ENCODE data around the gene IFITM1.
"Not testable (repeated sequence)": the region's sequence is repeated elsewhere in the genome, so short reads cannot be mapped to it uniquely, and the experiment has no call there.

Gene IFITM1

GRCh38 chr11:299081-299891 lies 14.6 kb upstream of the IFITM1 start, which contains the start of gene IFITM5:
IFITM5 (minus strand) TSS chr11:299526; CDS start chr11:299490, 36 bp downstream.
- DNase-seq (ENCODE audit: insufficient read length, low spot score), result no peak
- FAIRE-seq, result no peak
- TF ChIP-seq POLR2A (IDR thresholded peaks at IDR 0.05; ENCODE audit: low read depth, low read length) (no peak), POLR2AphosphoS5 (IDR thresholded peaks at IDR 0.05; ENCODE audit: low read depth, low read length) (no peak), POU2F2 (IDR thresholded peaks at IDR 0.05; ENCODE audit: low read depth, low read length) (no peak), TAF1 (IDR thresholded peaks at IDR 0.05; ENCODE audit: low read depth, low read length) (no peak), SPI1 (IDR thresholded peaks at IDR 0.05; ENCODE audit: low read depth, low read length) (no peak), PAX5 (IDR thresholded peaks at IDR 0.05; ENCODE audit: insufficient read depth, low read length, severe bottlenecking) (no peak)

- DNase-seq (ENCODE audit: insufficient read length, low spot score), result no peak
- FAIRE-seq, result peak; percentile 9
- no peak for TF ChIP-seq SPI1 (IDR thresholded peaks at IDR 0.05; ENCODE audit: low read depth, low read length)
These were observed 13.7 kb upstream of the IFITM1 start for GRCh38 chr11:299951-300735.

- DNase-seq (ENCODE audit: insufficient read length, low spot score), result no peak
- TF ChIP-seq SPI1 (IDR thresholded peaks at IDR 0.05; ENCODE audit: low read depth, low read length) (peak; percentile 92), POLR2AphosphoS5 (IDR thresholded peaks at IDR 0.05; ENCODE audit: low read depth, low read length) (no peak)
- FAIRE-seq, result no peak
These were observed 10.5 kb upstream of the IFITM1 start for GRCh38 chr11:303363-303762.

- no peak for TF ChIP-seq POLR2AphosphoS5 (IDR thresholded peaks at IDR 0.05; ENCODE audit: low read depth, low read length)
- no peak for TF ChIP-seq SPI1 (IDR thresholded peaks at IDR 0.05; ENCODE audit: low read depth, low read length)
- no peak for TF ChIP-seq TAF1 (IDR thresholded peaks at IDR 0.05; ENCODE audit: low read depth, low read length)
- TF ChIP-seq POLR2A (IDR thresholded peaks at IDR 0.05; ENCODE audit: low read depth, low read length), result no peak
- TF ChIP-seq PAX5 (IDR thresholded peaks at IDR 0.05; ENCODE audit: insufficient read depth, low read length, severe bottlenecking), result no peak
- TF ChIP-seq POU2F2 (IDR thresholded peaks at IDR 0.05; ENCODE audit: low read depth, low read length), result no peak
- DNase-seq (ENCODE audit: insufficient read length, low spot score), result no peak
- FAIRE-seq, result no peak
These were observed 9.8 kb upstream of the IFITM1 start for GRCh38 chr11:304061-304506.

- FAIRE-seq, result no peak
- no peak for DNase-seq (ENCODE audit: insufficient read length, low spot score)
- TF ChIP-seq POLR2A (IDR thresholded peaks at IDR 0.05; ENCODE audit: low read depth, low read length) (no peak), POU2F2 (IDR thresholded peaks at IDR 0.05; ENCODE audit: low read depth, low read length) (no peak), SPI1 (IDR thresholded peaks at IDR 0.05; ENCODE audit: low read depth, low read length) (no peak), PAX5 (IDR thresholded peaks at IDR 0.05; ENCODE audit: insufficient read depth, low read length, severe bottlenecking) (no peak), POLR2AphosphoS5 (IDR thresholded peaks at IDR 0.05; ENCODE audit: low read depth, low read length) (no peak), TAF1 (IDR thresholded peaks at IDR 0.05; ENCODE audit: low read depth, low read length) (no peak)
These were observed 8.7 kb upstream of the IFITM1 start for GRCh38 chr11:304915-305843.

GRCh38 chr11:305844-306211 lies 8.0 kb upstream of the IFITM1 start:
- TF ChIP-seq PAX5 (IDR thresholded peaks at IDR 0.05; ENCODE audit: insufficient read depth, low read length, severe bottlenecking), result no peak
- no peak for TF ChIP-seq TAF1 (IDR thresholded peaks at IDR 0.05; ENCODE audit: low read depth, low read length)
- TF ChIP-seq POU2F2 (IDR thresholded peaks at IDR 0.05; ENCODE audit: low read depth, low read length), result no peak
- FAIRE-seq, result no peak
- DNase-seq (ENCODE audit: insufficient read length, low spot score), result no peak

- TF ChIP-seq POU2F2 (IDR thresholded peaks at IDR 0.05; ENCODE audit: low read depth, low read length) (no peak), POLR2AphosphoS5 (IDR thresholded peaks at IDR 0.05; ENCODE audit: low read depth, low read length) (no peak), POLR2A (IDR thresholded peaks at IDR 0.05; ENCODE audit: low read depth, low read length) (no peak), TAF1 (IDR thresholded peaks at IDR 0.05; ENCODE audit: low read depth, low read length) (no peak)
- FAIRE-seq, result no peak
- DNase-seq (ENCODE audit: insufficient read length, low spot score), result no peak
These were observed 7.0 kb upstream of the IFITM1 start for GRCh38 chr11:306645-307371.

- peak; percentile 38; the same call in 1 of the 2 replicates for TF ChIP-seq POLR2A (IDR thresholded peaks at IDR 0.05; ENCODE audit: low read depth, low read length)
- peak; percentile 94 for FAIRE-seq
- DNase-seq (ENCODE audit: insufficient read length, low spot score), result not testable (repeated sequence)
These were observed 5.8 kb upstream of the IFITM1 start, which contains the start of gene IFITM2 for GRCh38 chr11:307766-308708. IFITM2 (plus strand) TSS chr11:307816; CDS start chr11:308193, 377 bp downstream.

DNA sequence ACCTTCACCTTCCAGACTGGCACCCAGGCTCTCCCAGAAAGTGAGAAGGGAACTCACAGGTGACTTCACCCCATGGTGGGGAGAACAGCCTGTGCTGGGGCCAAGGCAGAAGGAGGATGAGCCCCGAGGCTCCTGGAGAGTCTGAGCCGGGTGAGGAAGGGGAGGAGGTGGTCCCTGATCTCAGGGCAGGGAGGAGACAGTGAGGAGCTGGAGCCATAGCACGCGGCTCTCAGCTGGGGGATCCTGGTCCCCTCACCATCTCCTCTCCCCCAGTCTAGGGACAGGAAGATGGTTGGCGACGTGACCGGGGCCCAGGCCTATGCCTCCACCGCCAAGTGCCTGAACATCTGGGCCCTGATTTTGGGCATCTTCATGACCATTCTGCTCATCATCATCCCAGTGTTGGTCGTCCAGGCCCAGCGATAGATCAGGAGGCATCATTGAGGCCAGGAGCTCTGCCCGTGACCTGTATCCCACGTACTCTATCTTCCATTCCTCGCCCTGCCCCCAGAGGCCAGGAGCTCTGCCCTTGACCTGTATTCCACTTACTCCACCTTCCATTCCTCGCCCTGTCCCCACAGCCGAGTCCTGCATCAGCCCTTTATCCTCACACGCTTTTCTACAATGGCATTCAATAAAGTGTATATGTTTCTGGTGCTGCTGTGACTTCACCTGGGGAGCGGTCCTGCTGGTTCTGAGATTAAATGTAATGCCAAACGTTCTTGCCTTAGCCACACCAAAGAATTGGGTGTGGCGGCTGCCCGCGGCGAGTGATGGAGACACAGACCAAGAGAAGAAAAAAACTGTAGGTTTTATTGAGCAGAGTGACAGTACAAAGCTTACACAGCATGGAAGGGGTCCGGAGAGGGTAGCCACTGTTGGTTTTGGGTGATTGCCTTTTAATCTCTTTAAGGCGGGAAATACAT lies 4.8 kb upstream of the IFITM1 start:
- DNase-seq (ENCODE audit: insufficient read length, low spot score); FAIRE-seq: not testable (repeated sequence)

DNA sequence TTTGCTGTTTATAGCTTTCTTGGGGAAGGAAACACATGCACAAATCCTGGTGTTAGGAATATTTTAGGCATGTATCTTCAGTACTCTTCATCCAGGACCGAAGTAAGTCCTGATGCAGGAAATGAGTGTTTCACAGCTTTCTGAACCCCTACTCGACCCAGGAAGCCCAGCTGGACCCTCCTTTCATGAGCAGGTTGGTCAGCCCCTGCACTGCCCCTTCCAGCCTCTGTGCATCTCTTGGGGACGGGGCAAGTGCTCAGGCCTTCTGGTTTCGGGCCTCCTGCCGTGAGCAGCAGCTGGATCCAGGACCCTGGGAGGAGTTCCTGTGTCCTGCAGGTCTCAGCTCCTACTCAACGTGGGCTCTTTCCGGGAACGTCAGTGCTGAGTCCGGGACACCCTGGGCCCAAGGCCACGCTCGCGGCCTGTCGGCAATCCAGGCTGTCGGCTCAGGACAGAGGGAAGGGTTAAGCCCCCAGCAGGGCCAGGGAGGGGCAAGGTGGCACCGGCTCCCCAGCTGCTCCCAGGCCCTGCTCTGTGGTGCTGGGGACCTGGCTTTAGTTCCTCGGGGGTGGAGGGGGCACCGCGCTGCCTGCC lies 3.8 kb upstream of the IFITM1 start:
- FAIRE-seq, result peak; percentile 76
- not testable (repeated sequence) for DNase-seq (ENCODE audit: insufficient read length, low spot score)

DNA sequence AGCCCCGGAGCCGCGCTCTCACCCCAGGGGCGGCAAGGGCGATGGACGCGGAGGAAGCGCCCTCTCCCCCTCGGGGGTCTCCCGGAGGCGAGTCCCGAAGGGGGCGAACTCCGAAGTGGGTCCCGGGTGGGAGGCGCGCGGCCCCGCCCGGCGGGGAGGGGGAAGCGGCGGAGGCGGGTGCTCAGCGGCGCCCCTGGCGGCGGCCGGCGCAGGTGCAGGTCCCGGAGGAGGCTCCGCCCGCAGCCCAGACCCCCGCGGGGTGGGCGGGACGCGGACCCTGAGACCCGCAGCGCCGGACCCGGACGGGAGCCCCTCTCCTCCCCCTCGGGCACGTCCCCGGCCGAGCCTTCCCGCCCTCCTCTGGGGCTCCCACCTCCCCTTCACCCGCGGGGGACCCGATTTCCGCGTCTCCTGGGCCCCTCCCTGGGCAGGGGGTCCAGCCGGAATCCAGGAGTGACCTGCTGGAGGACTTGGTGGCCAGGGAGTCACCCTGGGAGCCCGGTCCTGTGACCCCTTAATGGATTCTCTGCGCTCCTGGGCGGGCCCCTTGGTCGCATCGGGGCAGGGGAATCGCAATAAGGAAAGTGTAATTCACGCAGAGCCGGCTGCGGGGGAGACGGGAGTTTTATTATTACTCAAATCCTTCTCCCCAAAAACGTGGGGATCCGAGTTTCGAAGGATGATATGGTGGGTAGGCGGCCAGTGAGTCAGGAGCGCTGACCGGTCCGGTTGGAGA lies 2.7 kb upstream of the IFITM1 start:
- peak; percentile 88 for FAIRE-seq
- DNase-seq (ENCODE audit: insufficient read length, low spot score), result not testable (repeated sequence)

All from GM12891 (cell line).